ENCODE measurements around the gene TTC34.

DNA sequence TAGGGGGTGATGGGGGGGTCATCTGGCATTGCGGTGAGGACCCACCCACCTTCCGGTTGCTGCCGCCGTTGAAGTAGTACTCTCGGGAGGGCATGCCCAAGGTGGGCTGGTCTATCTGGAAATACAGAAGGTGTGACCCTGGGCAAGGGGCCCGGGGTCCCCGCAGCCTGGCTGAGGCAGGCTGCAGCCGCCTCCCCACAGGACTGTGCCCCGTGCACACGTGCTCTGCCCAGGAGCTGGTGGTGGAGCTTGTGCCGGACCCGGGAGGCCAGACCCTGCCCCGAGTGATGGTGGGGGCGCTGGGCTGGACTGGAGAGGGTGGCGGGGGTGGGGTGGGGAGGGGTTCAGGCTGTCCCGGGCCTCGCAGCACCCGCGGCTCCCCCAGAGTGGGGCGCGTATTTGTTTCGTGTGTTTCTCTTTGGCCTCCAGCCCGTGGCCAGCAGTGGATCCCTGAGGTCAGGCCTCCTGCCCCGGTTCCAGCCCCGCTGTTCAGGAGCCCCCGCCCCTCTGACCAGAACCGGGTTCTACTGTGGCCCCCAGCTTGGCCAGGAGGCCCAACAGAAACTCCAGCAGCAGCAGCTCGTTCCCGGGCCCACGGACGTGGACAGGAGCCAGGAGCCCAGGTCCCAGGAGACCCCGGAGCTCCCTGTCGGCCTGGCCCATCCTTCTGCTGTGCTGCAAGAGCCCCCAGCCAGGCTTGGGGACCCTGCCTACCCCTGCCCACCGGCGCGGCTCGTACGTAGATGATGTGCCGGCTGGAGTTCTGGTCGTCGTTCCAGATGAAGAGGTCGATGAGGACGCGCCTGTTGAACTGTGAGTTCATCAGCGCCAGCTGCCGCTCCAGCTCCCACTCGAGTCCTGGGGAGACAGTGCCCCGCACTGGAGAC is 195.7 kb downstream of the TTC34 start:
- TF ChIP-seq POLR2AphosphoS5 (IDR thresholded peaks at IDR 0.05; ENCODE audit: low read depth, low read length) (no peak), POLR2A (IDR thresholded peaks at IDR 0.05; ENCODE audit: low read depth, low read length) (no peak)

Measured in GM12892 (cell line).